ENCODE data around the gene NOL12. TPM values are rescaled to one million over a fixed set of nuclear protein-coding genes. Genes with fewer than 3 reads are reported as not detected.

The NOL12 gene, protein sequence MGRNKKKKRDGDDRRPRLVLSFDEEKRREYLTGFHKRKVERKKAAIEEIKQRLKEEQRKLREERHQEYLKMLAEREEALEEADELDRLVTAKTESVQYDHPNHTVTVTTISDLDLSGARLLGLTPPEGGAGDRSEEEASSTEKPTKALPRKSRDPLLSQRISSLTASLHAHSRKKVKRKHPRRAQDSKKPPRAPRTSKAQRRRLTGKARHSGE
- total RNA-seq (ENCODE audit: low replicate concordance), result 22.2 and 27.7 TPM in 2 replicates

GRCh38 chr22:37686002-37686982, at the start of gene NOL12:
Gene NOL12, plus strand, starts transcription at chr22:37686343. Its CDS starts 50 bp downstream, at chr22:37686393.

GRCh38 chr22:37639070-37639760, 46.9 kb upstream of the NOL12 start, which contains the start of gene SH3BP1:
Gene SH3BP1, plus strand, starts transcription at chr22:37639669. Its CDS starts 119 bp downstream, at chr22:37639788.

GRCh38 chr22:37658133-37659065, 27.7 kb upstream of the NOL12 start, which contains the start of gene PDXP:
Gene PDXP, plus strand, starts transcription at chr22:37658723. Its CDS starts 60 bp downstream, at chr22:37658783.

GRCh38 chr22:37674951-37675929, 10.9 kb upstream of the NOL12 start, which contains the start of gene LGALS1:
Gene LGALS1, plus strand, starts transcription at chr22:37675636. Its CDS starts 67 bp downstream, at chr22:37675703.

DNA sequence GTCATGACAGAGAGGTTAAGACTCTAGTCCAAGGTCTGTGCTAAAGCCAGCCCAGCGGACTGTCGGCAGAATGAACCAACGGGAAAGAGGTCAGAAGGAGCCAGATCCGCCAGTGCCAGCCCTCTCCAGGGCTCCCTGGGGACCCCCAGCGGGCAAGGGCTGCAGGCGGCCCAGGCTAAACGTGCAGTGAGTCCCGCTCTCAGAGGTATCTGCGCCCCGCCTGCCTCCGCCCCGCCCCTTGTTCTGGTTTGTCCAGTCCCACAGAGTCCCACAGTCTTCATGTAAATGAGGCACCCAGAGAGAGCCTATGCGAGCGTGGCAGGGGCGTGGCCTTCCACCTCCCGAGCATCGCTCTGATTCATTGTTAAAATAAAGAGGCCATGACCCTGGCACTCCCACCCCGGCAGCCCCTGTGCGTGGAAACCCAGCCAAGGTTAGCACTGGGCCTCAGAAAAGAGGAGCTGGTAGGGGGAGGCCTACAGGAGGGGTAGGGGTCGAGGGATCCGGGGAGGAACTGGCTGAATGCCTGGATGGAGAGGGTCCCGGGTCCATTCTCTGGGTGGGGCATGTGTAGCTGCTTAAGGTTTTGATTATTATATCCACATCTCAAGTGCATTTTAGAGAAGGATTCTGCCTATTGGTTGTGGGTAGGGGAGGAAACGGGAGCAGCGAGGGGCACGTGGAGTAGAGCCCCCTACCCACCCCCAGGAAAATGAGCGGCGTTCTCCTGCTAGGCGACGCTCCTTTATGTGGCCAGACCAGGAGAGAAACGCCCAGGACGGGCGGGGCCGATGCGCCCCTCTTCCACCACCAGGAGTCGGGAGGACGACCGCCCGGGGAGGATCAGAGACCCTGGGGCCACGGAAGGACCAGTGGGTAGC, 10.8 kb downstream of the NOL12 start, which contains the start of gene TRIOBP:
TRIOBP (plus strand) TSS at position 392 of the 881 bp plus-strand sequence. CDS start 4,318 bp downstream, outside the sequence.

Other genes starting within 250 kb of the NOL12 start
- 0.08 TPM in 1 of 2 replicates, not detected in the other for gene MFNG, start 200.0 kb upstream of the NOL12 start, total RNA-seq (ENCODE audit: low replicate concordance)
- 1.9 and 4.3 TPM in 2 replicates for gene CARD10, start 166.9 kb upstream of the NOL12 start, total RNA-seq (ENCODE audit: low replicate concordance)
- 3.2 and 15.3 TPM in 2 replicates for gene CDC42EP1, start 125.9 kb upstream of the NOL12 start, total RNA-seq (ENCODE audit: low replicate concordance)
- gene LGALS2, start 106.3 kb upstream of the NOL12 start, total RNA-seq (ENCODE audit: low replicate concordance), result not detected in 2 replicates
- 29.8 and 30.0 TPM in 2 replicates for gene GGA1, start 77.5 kb upstream of the NOL12 start, total RNA-seq (ENCODE audit: low replicate concordance)
- 7.6 and 8.0 TPM in 2 replicates for gene SH3BP1, start 46.7 kb upstream of the NOL12 start, total RNA-seq (ENCODE audit: low replicate concordance)
- gene PDXP, start 27.6 kb upstream of the NOL12 start, total RNA-seq (ENCODE audit: low replicate concordance), result 2.5 and 8.1 TPM in 2 replicates
- 13,609 and 14,050 TPM in 2 replicates for gene LGALS1, start 10.7 kb upstream of the NOL12 start, total RNA-seq (ENCODE audit: low replicate concordance)
- gene TRIOBP, start 10.7 kb downstream of the NOL12 start, total RNA-seq (ENCODE audit: low replicate concordance), result 90.2 and 131 TPM in 2 replicates
- 12.1 and 37.7 TPM in 2 replicates for gene GCAT, start 121.6 kb downstream of the NOL12 start, total RNA-seq (ENCODE audit: low replicate concordance)
- gene GALR3, start 137.0 kb downstream of the NOL12 start, total RNA-seq (ENCODE audit: low replicate concordance), result not detected in 2 replicates
- gene ANKRD54, start 158.0 kb downstream of the NOL12 start, total RNA-seq (ENCODE audit: low replicate concordance), result 17.7 and 36.4 TPM in 2 replicates
- 340 and 461 TPM in 2 replicates for gene EIF3L, start 163.1 kb downstream of the NOL12 start, total RNA-seq (ENCODE audit: low replicate concordance)
- 13.9 and 14.7 TPM in 2 replicates for gene MICALL1, start 220.0 kb downstream of the NOL12 start, total RNA-seq (ENCODE audit: low replicate concordance)